Left ventricle myocardium inferior (tissue), 1 donor: ENCODE data around the gene INTS15. TPM values are rescaled to one million over a fixed set of nuclear protein-coding genes. Genes with fewer than 3 reads are reported as not detected.
A peak's percentile ranks its signal among the peaks of the same experiment; 100 is the strongest.

Experiments
- DNase-seq: peaks from one replicate; pipeline ENCODE4 v3.0.0-alpha.2; 2020
- H3K27ac ChIP-seq: fragments of 200-600 bp; replicated peaks from 2 replicates; pipeline ENCODE4 v1.8.0; 2021
- H3K27me3 ChIP-seq: fragments of 200-600 bp; 2 replicates; pipeline ENCODE4 v1.8.0; 2021; ENCODE audit warnings: low read depth
- H3K36me3 ChIP-seq: fragments of 200-600 bp; 2 replicates; pipeline ENCODE4 v1.8.0; 2021
- H3K4me1 ChIP-seq: fragments of 200-600 bp; 2 replicates; pipeline ENCODE4 v1.8.0; 2021
- H3K4me3 ChIP-seq: fragments of 200-600 bp; 2 replicates; pipeline ENCODE4 v1.8.0; 2021; ENCODE audit warnings: mild to moderate bottlenecking, moderate library complexity
- H3K9me3 ChIP-seq: fragments of 200-600 bp; replicated peaks from 2 replicates; pipeline ENCODE4 v1.8.0; 2021
- intact Hi-C: fragments of 100-400 bp; cut with micrococcal nuclease; formaldehyde crosslinking; loops from one replicate; pipeline ENCODE4 v1.11.0; 2022
- total RNA-seq: library from RNA; stranded (reverse); fragmentation: NEBNext Ultra II Directional; extraction: Animal tissue kit (Norgen Biotek cat#: 25700); gene quantifications from one replicate; pipeline ENCODE4 v1.2.1, GENCODE V29; 2021
- TF ChIP-seq, protein P1 (sequence below): fragments of 200-600 bp; IDR thresholded peaks from 2 replicates; pipeline ENCODE4 v1.8.0; 2021; ENCODE audit warnings: antibody characterized with exemption, mild to moderate bottlenecking, borderline replicate concordance
- donor health status: DM: no; HTN: yes; CAD: no; lungs with severe emphysema.

Gene INTS15
- total RNA-seq, 1 donor from 2014 or later = 14.4 TPM

GRCh38 chr7:6608081-6608480, 18.3 kb downstream of the INTS15 start:
- Histone ChIP-seq H3K4me1 (no peaks in the 10 kb centered on the region), H3K4me3 (no peak overlapping the region), H3K9me3 (no peaks in the 10 kb centered on the region), H3K36me3 (peaks cover 49% of the 10 kb centered on the region), H3K27me3 (no peaks in the 10 kb centered on the region), H3K27ac (no peak overlapping the region)
- DNase-seq = no peak
- TF ChIP-seq, protein P1, sequence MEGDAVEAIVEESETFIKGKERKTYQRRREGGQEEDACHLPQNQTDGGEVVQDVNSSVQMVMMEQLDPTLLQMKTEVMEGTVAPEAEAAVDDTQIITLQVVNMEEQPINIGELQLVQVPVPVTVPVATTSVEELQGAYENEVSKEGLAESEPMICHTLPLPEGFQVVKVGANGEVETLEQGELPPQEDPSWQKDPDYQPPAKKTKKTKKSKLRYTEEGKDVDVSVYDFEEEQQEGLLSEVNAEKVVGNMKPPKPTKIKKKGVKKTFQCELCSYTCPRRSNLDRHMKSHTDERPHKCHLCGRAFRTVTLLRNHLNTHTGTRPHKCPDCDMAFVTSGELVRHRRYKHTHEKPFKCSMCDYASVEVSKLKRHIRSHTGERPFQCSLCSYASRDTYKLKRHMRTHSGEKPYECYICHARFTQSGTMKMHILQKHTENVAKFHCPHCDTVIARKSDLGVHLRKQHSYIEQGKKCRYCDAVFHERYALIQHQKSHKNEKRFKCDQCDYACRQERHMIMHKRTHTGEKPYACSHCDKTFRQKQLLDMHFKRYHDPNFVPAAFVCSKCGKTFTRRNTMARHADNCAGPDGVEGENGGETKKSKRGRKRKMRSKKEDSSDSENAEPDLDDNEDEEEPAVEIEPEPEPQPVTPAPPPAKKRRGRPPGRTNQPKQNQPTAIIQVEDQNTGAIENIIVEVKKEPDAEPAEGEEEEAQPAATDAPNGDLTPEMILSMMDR = no peak
- intact Hi-C loops = no loop called here

DNA sequence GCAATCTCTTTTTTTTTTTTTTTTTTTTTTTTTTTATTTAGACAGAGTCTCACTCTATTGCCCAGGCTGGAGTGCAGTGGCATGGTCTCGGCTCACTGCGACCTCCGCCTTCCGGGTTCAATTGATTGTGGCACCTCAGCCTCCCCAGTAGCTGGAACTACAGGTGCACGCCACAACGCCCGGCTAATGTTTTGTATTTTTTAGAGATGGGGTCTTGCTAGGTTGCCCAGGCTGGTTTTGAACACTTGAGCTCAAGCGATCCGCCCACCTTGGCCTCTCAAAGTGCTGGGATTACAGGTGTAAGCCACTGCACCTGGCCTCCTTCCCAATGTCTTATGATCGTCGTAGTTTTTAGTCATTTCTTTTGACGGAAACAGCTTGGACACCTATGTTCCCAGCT, 19.0 kb downstream of the INTS15 start:
- H3K4me3 ChIP-seq = no peak overlapping the region
- no peaks in the 10 kb centered on the region for H3K4me1 ChIP-seq
- no peaks in the 10 kb centered on the region for H3K27me3 ChIP-seq
- TF ChIP-seq, protein P1 = no peak
- intact Hi-C loops = no loop called here
- H3K36me3 ChIP-seq = peaks cover 42% of the 10 kb centered on the region
- H3K9me3 ChIP-seq = no peaks in the 10 kb centered on the region
- no peak overlapping the region for H3K27ac ChIP-seq
- no peak for DNase-seq

DNA sequence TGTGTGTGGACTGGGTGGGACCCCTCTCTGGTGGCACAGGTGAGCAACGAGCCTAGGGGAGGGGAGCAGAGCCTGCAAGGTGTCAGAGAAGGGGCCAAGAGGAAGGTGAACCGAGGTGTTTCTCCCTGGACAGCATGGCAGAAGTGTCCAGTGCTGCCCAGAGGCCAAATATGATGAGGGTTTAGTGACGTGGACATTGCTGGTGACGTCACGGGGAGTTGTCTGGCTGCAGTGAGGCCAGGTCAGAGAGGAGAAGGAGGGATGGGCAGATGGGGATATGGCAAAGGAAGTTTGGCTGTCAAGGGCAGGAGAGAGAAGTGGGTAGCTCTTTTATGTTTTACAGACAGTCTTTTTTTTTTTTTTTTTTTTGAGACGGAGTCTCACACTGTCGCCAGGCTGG, 23.0 kb downstream of the INTS15 start:
- intact Hi-C loops = no loop called here
- no peak for DNase-seq
- peaks cover 14% of the 10 kb centered on the region for H3K4me1 ChIP-seq
- TF ChIP-seq, protein P1 = no peak
- no peaks in the 10 kb centered on the region for H3K27me3 ChIP-seq
- H3K27ac ChIP-seq = no peak overlapping the region
- H3K4me3 ChIP-seq = no peak overlapping the region
- no peaks in the 10 kb centered on the region for H3K9me3 ChIP-seq
- peaks cover 14% of the 10 kb centered on the region for H3K36me3 ChIP-seq

GRCh38 chr7:6613706-6614105, 23.9 kb downstream of the INTS15 start:
- Histone ChIP-seq H3K27me3 (no peaks in the 10 kb centered on the region), H3K4me1 (peaks cover 14% of the 10 kb centered on the region), H3K27ac (no peak overlapping the region), H3K36me3 (peaks cover 5% of the 10 kb centered on the region), H3K9me3 (no peaks in the 10 kb centered on the region), H3K4me3 (no peak overlapping the region)
- TF ChIP-seq, protein P1 = no peak
- no peak for DNase-seq
- intact Hi-C loops = no loop called here

DNA sequence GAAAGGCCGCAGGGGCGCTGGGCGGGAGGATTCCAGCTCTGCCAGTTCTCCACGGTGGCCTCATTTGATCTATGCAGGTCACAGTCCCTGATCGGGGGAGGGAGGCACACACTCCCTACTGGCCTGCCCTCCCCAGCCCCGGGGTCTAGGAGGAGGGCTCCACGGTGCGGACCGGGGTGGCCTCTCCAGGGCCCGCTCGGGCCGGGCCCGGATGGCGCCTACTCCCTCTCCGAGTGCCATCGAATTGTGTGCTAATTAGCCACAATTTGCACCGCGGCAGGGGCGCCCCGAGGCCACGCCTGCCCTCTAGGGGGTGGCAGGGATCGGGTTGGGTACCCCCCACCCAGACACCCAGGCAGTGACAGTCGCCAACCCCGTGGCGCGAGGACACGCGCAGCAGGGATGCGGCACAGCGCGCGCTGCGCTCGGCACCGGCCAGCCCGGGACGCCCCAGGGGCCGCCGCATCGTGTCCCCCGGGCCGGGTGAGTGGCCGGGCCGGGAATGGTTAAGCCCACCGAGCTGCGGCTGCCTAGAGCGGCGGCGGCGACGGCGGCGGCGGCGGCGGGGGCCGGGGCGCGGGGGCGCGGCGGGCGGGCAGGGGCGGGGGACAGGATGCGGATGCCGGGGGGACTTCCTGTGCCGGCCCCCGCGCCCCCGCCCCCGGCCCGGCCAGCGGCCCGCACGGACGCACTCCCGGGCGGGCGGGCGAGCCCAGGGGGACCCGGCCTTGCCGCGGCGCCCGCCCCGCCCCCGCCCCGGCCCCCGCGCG, 25.3 kb downstream of the INTS15 start, which contains the start of gene ZNF853:
TSS of gene ZNF853 (plus strand) at position 658 of the 770 bp plus-strand sequence. CDS start 565 bp downstream, outside the sequence.
- Histone ChIP-seq H3K27ac (no peak within 1 kb of the TSS), H3K4me3 (peak within 1 kb of the TSS; percentile 79), H3K27me3 (no peaks in the 10 kb centered on the region), H3K9me3 (no peaks in the 10 kb centered on the region), H3K4me1 (peaks cover 14% of the 10 kb centered on the region), H3K36me3 (no peaks in the 10 kb centered on the region)
- intact Hi-C loops = no loop called here
- TF ChIP-seq, protein P1 = no peak
- no peak for DNase-seq
